Epithelial cell of proximal tubule (primary cell): Measurements from ENCODE around the gene SULT1A2. TPM values are rescaled to one million over a fixed set of nuclear protein-coding genes. Genes with fewer than 3 reads are reported as not detected.

Experiments used
- DNase-seq: peaks from one replicate; pipeline ENCODE4 v3.0.0-alpha.2; 2011; ENCODE audit warnings: low read depth
- H3K4me3 ChIP-seq: 2 replicates; pipeline ENCODE4 v1.5.1; 2011; ENCODE audit warnings: low read depth, mild to moderate bottlenecking, low read length
- total RNA-seq: library from RNA; depleted of rRNA; stranded (reverse); fragments of >200 nt; gene quantifications from 2 replicates; pipeline ENCODE4 v1.2.3, GENCODE V29; 2015
- TF ChIP-seq, protein P1 (sequence below): conservative IDR thresholded peaks from 2 replicates; pipeline ENCODE4 v1.5.1; 2012; ENCODE audit warnings: low read depth, mild to moderate bottlenecking, low read length

The SULT1A2 gene
- total RNA-seq, 1 donor from 2014 or later, result 0.17 TPM

- TF ChIP-seq, protein P1, sequence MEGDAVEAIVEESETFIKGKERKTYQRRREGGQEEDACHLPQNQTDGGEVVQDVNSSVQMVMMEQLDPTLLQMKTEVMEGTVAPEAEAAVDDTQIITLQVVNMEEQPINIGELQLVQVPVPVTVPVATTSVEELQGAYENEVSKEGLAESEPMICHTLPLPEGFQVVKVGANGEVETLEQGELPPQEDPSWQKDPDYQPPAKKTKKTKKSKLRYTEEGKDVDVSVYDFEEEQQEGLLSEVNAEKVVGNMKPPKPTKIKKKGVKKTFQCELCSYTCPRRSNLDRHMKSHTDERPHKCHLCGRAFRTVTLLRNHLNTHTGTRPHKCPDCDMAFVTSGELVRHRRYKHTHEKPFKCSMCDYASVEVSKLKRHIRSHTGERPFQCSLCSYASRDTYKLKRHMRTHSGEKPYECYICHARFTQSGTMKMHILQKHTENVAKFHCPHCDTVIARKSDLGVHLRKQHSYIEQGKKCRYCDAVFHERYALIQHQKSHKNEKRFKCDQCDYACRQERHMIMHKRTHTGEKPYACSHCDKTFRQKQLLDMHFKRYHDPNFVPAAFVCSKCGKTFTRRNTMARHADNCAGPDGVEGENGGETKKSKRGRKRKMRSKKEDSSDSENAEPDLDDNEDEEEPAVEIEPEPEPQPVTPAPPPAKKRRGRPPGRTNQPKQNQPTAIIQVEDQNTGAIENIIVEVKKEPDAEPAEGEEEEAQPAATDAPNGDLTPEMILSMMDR, result no peak
- no peak overlapping the region for H3K4me3 ChIP-seq
- DNase-seq, result no peak
These were observed 3.8 kb downstream of the SULT1A2 start for GRCh38 chr16:28592979-28593553.

GRCh38 chr16:28592511-28592910 is 4.3 kb downstream of the SULT1A2 start:
- H3K4me3 ChIP-seq, result no peak overlapping the region
- DNase-seq, result no peak
- TF ChIP-seq, protein P1, result no peak

DNA sequence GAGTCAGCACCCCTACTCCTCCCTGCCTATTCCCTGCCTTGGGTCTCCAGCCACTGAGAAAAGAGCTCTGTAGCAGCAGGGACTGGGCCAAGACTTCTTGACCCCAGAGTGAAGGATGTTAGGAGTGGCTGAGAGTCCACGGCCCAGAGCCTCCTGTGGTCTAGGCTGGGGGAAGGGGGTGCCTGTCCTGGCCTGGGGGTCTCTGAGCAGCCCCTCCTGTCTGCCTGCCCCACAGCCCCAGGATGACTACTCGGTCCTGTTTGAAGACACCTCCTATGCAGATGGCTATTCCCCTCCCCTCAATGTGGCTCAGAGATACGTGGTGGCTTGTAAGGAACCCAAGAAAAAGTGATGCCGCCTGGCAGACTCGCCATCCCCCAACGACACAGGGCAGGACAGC is 5.5 kb downstream of the SULT1A2 start:
- H3K4me3 ChIP-seq, result no peak overlapping the region
- TF ChIP-seq, protein P1, result no peak
- no peak for DNase-seq

DNA sequence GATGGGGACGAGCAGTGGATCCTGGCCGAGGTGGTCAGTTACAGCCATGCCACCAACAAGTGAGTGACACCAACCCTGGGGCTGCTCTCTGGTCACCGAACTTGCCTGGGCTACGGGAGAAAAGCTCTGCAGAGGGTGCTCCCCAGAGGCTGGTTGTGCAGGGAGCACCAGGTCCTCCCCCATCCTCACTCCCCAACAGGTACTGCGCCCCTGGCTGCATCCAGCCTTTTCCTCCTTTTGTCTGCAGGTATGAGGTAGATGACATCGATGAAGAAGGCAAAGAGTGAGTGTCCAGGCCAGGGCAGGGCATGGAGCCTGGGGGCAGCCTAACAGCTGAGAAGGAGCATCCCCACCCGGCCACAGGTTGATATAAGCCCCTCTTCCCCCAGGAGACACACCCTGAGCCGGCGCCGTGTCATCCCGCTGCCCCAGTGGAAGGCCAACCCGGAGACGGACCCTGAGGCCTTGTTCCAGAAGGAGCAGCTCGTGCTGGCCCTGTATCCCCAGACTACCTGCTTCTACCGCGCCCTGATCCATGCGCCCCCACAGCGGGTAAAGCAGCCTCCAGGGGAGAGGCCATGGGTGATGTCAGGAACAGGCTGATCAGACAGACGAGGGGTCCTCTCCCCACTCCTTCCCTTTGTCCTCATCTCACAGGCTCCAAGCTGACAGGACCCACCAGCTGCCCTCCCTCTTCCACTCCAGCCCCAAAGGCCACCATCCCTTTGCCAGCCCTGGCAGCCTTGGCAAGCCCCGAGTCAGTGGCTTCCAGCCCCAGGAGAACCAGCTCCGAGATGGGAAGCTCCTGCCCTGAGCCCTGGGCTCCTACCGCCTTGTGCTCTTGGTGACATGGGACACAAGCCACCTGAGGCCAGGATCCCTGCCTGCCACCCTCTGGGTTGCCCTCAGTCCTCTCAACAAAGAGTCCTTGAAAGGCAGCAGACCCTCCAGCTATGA is 6.2 kb downstream of the SULT1A2 start:
- no peak for DNase-seq
- TF ChIP-seq, protein P1, result no peak

GRCh38 chr16:28589930-28590329 is 6.9 kb downstream of the SULT1A2 start:
- DNase-seq, result no peak
- TF ChIP-seq, protein P1, result no peak

More for the DNA sequence above, 6.2 kb downstream of the SULT1A2 start:
- H3K4me3 ChIP-seq, result no peak overlapping the region

DNA sequence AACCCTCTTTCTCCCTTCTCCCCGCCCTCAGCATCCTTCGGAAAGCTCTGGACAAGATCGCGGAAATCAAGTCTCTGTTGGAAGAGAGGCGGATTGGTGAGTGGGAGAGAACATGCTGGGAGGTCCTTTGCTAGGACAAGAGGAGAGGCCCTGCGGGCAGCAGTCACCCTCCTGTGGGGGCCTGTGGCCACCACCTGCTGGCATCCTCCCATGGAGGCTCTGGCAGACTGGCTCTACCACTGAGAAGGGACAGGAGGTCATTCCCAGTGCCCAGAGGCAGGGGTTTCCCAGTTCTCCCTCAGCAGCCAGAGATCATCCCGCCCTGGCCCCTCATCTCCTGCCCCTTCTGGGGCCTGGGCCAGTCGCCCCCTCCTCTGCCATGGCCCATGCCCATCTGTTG is 7.8 kb downstream of the SULT1A2 start:
- no peak for DNase-seq
- TF ChIP-seq, protein P1, result no peak
- no peak overlapping the region for H3K4me3 ChIP-seq

More at GRCh38 chr16:28589930-28590329, 6.9 kb downstream of the SULT1A2 start:
- H3K4me3 ChIP-seq, result no peak overlapping the region
